ENCODE measurements around the gene ZNF300.
"Not testable (repeated sequence)": the region's sequence is repeated elsewhere in the genome, so short reads cannot be mapped to it uniquely, and the experiment has no call there.

Gene ZNF300

GRCh38 chr5:150845185-150845859 is 59.5 kb downstream of the ZNF300 start:
- DNase-seq = not testable (repeated sequence)
